NAMALWA (cell line): Measurements from ENCODE around the gene CCNQ.

ENCODE experiments used
- DNase-seq: peaks from one replicate; pipeline ENCODE4 v3.0.0-alpha.2; 2015; ENCODE audit warnings: low spot score

The CCNQ gene

GRCh38 chrX:153637121-153638040, 38.4 kb upstream of the CCNQ start:
- DNase-seq, result no peak

DNA sequence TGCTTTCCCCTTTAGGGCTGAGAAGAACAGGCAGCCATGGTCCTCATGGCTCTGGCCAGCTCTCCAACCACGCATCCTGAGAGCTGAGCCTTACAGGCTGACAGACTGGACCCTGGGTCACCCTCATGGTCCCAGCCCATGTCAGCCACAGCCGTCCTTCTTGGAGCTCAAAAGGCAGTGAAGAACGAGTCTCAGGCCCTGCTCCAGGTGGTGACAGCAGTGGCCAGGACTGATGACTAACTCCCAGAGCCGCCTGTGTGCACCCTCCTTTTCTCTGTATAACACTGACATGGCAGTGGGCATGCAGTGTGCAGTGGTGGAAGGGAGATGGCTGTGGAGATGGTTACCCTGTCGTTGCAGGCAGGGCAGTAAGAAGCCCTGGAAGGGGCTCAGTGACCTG, 37.8 kb upstream of the CCNQ start:
- no peak for DNase-seq

- peak; percentile 66 for DNase-seq
These were observed 37.1 kb upstream of the CCNQ start for GRCh38 chrX:153635788-153636668.

DNA sequence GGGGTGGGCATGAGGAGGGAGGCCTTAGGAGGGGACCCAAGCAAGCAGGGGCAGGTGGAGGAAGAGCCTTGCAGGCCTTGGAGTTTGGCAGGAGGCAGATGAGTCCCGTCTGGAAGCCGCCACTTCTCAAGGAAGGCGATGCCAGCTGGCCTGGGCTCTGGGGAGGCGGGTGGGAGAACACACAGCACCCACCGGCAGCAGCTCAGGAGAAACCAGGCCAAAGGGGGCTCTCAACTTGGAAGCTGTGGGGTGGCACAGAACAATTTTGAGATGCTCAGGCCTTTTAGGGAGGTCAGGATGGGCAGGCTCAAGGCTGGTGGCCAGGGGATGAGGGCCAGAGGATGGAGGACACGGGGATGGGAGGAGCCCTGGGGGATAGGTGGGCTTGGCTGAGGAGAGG, 36.4 kb upstream of the CCNQ start:
- no peak for DNase-seq

DNA sequence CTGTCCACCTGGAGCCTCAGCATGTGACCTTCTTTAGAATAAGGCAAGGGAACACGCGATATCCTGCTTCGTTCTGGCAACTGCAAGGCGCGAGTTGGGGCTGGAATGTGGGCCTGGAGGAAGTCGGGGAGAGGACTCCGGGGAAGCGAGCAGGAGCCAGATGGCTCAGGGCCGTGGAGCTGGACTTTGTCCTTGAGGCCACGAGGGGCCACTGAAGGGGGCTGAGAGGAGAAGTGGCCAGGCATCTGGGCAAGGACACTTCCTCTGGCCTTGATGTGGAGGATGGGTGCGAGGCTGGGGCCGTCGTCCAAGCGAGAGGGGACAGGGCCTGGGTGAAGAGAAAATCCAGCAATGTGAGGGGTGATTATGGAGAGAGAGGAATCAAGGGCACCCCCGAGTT, 35.9 kb upstream of the CCNQ start:
- no peak for DNase-seq

- DNase-seq, result no peak
These were observed 35.3 kb upstream of the CCNQ start for GRCh38 chrX:153634236-153634635.

- no peak for DNase-seq
These were observed 34.8 kb upstream of the CCNQ start for GRCh38 chrX:153633607-153634180.

GRCh38 chrX:153633048-153633447, 34.1 kb upstream of the CCNQ start:
- DNase-seq, result no peak

DNA sequence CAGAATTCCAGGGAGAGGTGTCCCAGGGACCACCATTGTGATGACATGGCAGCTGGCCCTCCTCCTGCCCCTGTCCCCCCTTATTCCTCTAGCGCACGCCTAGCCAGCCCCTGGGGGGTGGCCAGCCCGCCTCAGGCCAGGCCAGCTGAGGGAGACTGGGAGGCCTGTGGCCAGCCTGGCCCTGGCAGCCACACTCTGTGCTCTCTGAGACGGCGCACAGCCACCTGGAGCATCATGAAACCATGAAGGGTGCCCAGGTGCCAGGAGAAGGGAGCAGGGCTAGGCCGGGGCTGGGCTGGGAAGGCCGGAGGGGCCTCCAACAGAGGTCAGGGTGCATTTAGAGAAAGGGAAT, 33.6 kb upstream of the CCNQ start:
- DNase-seq, result no peak

DNA sequence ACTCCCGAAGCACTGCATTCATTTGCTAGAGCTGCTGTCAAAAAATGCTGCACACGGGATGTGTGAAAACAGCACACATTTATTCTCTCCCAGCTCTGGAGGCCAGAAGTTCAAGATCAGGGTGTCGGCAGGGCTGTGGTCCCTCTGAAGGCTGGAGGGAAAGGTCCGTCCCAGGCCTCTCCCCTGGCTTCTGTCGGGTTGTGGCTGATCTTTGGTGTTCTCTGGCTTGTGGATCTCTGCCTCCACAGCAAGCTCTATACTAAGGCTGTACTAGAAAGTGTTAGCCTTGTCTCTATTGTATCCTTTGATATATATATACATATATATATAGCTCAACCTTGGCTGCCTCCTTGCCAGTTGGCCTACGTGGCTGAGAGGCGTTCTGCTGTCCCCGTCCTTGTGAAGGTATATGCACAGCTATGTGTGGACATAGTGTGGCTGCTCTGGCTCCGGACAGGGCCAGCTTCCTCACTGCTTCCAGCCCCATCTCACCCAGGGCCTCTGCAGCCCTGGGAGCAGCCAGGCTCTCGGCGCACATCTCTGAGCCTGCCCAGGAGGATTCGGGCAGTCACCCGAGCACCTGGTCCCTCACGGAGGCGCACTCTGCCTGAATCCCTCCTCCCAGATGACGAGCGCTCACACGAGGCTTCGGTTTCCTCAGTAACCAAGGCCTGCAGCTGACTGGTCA, 33.1 kb upstream of the CCNQ start:
- DNase-seq, result no peak

DNA sequence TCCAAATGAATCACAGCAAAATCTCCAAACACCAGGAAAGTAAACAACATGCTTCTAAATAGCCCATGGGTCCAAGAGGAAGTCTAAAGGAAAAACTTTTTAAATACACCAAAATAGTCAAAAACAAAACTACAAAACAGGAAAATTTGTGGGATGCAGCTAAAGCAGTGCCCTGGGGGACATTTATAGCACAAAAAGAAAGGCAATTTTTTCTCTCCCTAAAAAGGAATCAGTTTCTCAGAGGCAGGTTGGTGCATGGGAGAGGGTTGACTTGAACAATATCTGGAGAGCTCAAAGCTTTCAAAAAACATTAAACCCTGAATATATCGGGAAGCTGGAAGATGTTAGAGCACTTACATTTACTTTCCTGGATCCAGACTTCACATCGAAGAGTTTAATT, 32.4 kb upstream of the CCNQ start:
- no peak for DNase-seq

GRCh38 chrX:153628665-153629064, 29.7 kb upstream of the CCNQ start:
- no peak for DNase-seq

DNA sequence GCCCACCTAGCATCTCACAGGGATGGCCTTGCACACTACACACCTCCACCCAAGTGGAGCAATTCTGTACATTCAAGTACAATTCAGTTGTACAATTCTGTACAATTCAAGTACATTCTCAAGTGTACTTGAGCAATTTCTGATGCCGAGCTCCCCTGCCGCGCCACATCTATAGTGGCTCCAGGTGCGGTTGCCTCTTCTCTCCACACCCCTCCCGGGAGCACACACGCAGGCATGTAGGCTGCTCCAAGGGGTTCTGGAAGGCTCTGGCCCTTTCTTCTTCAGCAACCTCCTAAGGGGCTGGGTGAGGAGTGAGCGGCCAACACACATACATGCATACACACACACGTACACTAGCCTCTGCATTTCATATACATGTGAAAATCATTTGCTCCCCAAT, 29.2 kb upstream of the CCNQ start:
- DNase-seq, result no peak

DNA sequence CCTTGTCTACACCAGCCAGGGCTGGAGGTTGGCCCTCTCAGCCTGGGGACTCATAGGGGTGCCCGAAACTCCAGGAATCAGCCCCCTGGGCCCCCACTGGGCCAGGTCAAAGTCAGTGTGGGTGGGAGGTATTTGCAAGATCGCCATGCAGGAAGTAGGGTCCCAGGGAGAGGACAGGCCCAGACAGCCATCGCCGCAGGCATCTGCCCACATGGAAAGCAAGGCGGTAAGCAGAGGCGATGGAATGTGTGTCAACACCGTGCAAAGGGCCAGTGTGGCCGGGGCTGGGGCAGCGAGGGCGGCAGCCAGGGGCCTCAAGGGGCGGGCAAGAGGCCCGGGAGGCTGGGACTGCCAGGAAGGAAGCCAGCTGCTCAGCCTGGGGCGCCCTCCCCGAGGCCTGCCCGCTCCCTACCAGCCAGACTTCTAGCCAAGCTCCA, 28.8 kb upstream of the CCNQ start:
- no peak for DNase-seq

DNA sequence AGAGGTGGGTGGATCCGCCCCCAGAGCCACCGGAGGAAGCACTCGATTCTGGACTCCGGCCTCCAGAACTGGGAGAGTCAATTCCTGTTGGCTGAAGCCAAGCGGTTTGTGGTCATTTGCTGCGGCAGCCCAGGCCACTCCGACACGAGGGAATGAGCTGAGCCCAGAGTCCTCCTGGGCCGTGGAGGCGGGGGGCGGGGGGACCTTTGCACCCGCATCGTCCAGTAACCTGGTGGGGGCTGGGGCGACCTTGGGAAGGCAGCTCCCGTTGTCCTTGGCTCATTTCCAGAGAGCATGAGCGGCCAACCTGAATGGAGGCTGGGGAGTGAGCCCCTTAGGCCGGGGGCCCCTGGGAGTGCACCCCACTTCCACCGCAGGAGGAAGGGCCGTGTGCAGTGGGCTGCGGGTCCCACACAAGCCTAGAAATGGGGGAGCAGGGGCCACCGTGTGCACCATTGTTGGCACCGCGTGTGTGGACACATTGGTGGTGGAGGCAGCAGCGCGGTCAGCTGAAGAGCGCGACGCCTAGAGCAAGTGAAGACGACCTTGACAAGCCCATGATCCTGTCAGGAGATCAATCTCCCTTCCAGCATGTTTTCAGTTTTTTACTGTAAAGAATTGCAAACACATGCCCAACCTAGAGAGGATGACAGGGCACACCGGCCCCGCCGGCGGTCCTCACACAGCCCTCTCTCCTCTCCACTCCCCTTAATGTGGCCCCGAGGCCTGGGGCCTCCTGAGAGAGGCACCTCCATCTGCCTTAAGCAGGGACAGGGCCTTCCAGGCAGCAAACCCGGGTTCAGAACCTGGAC, 28.1 kb upstream of the CCNQ start:
- no peak for DNase-seq

DNA sequence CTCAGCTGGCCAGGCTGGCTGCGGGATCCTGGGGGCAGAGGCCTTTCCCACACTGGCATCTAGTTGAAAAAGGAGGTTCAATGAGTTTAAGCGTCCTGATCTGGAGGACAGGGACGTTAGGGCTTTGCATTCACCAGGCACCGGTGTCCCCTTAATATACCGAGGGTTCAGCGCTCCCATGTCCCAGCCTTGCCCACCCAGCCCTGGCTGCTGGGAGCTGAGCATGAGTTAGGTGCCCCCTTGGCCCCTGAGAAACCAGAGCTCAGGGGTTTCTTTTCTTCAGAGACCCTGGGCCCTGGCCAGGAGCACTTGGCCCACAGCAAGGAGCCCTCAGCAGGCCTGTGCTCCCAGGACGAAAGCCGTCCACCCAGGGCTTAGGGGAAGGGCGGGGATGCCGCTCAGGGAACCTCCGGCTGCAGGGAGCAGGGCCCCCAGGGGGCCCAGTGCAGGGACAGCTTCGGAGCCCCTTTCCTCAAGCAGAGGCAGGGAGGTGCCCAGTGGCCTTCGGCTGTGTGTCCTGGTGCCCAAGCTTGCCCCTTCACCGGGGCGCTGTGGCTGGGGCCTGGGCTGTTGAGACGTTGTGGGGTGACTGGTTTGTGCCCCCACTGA, 27.2 kb upstream of the CCNQ start:
- DNase-seq, result no peak

DNA sequence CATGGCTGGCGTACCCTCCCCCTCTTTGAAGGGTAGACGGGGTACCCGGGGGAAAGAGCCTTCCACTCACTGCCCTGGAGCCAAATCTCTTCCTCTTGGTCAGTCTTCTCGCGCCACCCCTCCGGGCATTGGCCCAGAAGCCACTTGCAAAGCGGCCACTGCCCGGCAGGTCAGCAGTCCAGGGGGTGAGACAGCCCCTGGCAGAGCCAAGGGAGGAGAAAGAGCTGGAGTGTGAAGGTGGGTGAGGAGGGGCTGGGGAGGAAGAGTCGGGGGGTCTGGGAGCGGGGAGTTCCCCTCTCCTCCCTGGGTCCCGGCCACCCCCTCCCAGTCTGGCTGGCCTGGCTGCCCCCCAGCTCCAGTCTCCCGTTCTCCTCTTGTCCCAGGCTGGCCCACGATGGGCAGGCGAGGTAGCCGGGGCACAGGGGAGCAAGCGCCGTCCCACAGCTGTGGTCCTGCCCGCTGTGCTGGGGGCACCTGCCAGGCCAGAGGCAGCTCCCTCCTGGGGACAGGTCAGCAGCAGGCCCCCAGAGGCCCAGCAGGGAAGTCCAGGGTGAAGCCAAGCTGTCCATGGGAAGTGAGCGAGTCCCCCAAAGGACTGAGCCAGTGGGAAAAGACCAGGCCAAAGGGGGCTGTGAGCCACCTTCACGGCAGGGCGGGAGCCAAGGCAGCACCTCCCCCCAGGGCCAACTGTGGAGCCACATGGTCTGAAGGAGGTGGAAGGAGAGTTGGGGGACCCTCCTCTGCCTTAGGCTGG, 26.5 kb upstream of the CCNQ start:
- DNase-seq, result no peak

DNA sequence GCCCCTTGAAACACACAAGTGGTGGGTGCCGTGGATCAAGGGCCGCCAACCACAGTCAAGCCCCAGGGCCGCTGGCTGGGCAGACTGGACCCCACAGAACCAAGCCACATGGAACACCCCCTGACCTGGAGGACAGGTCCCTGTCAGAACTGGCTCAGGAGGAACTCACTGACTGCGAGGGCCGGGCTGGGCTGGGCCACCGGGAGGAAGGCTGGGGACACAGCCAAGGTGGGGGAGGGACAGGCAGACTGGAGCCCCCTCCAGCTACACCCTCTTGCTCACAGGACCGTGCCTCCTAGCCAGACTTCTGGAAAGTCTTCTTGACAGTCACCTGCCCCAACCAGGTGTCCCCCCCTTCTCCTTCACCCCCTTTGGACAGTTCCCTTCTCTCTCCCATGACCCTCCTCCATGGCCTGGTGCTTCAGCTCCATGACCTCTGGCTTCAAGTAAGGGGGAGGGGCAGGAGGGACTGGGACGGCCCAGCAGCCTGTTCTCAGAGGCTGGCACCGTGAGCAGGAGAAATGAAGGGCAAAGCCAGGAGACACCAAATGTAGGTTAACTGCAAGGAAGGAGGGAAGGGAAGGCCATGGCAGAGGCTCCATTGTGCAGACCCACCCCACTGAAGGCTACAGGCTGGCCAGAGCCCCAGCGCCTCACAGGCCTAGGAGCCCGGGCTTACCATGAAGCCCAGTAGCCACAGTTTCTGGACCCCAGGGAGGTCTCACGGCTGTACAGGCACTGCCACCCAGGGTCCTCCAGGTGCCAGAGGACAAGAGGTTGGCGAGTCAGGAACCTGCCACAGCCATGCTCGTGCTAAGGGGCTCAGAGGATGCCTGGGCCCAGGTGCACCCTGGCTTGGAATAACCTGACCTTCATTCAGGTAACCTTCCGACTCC, 25.5 kb upstream of the CCNQ start:
- DNase-seq, result no peak
